Placental pericyte (primary cell): ENCODE data around the gene PSMC1. TPM values are rescaled to one million over a fixed set of nuclear protein-coding genes. Genes with fewer than 3 reads are reported as not detected.

Experiments
- total RNA-seq: library from RNA; depleted of rRNA; stranded (reverse); fragments of >200 nt; gene quantifications from 2 replicates; pipeline ENCODE4 v1.2.3, GENCODE V29; 2012

The PSMC1 gene
- 126 and 179 TPM in 2 replicates for total RNA-seq

DNA sequence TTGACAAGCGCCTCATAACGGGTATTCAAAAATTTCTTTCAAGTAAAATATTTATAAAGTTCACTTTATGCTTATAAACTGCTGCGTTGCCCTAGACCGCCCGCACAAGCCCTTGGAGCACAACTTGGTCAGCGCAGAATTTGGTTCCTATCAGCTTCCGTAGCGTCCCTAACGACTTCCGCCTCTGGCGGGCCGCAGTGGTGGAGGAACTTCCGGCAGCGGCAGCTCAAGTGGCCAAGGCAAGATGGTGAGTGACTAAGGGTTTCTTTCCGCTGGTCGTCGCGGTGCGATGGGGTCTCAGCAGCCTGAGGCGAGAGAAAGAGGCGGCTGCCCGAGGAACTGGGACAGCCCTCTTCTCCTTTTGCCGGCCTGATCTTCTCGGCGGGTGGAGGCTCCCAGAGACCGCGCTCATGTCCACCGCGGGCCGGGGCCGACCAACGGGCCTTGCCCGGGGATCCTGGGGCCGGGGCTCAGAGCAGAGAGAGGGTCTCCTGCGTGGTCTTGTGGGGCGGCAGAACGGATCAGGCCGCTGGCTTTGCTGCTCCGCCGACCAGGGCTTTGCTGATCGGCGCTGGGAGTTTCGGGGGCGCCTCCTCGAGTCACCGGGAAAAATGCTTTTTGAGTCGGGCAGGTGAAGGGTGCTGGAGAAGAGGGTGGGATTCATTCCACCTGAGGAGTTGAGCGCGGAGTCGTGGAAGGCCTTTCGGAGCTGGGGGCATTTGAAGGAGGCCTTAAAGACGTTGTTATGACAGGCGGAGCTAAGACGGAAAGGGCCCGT lies at the start of gene PSMC1:
PSMC1 (plus strand) TSS at position 200 of the 778 bp plus-strand sequence; CDS start at position 245, 45 bp downstream.

Other genes starting within 250 kb of the PSMC1 start
- under 0.01 TPM in 1 of 2 replicates, not detected in the other for gene KCNK13, start 194.6 kb upstream of the PSMC1 start, total RNA-seq
- 9.0 and 17.9 TPM in 2 replicates for gene NRDE2, start 75.4 kb downstream of the PSMC1 start, total RNA-seq
- gene CALM1, start 140.5 kb downstream of the PSMC1 start, total RNA-seq, result 139 and 456 TPM in 2 replicates